Measurements from ENCODE around the gene ZNF638.
"Not testable (repeated sequence)": the region's sequence is repeated elsewhere in the genome, so short reads cannot be mapped to it uniquely, and the experiment has no call there.

The ZNF638 gene

GRCh38 chr2:71410696-71411095, 79.1 kb downstream of the ZNF638 start:
- Histone ChIP-seq H3K4me1 (ENCODE audit: control insufficient read depth, insufficient read depth, low read depth, low read length) (no peaks in the 10 kb centered on the region), H3K14ac (ENCODE audit: low read length in 2 of 2) (no peak overlapping the region), H4K91ac (ENCODE audit: low read length) (no peak overlapping the region), H3K79me1 (replicated peaks; ENCODE audit: low read length, poor library complexity, severe bottlenecking) (peaks cover 2% of the 10 kb centered on the region), H2AFZ (ENCODE audit: low read depth, low read length) (no peak overlapping the region), H2BK12ac (ENCODE audit: low read length in 2 of 2) (no peak overlapping the region), H3K23ac (ENCODE audit: low read length in 2 of 2) (no peak overlapping the region), H2AK5ac (ENCODE audit: low read length, severe bottlenecking) (no peak overlapping the region), H3K27me3 (ENCODE audit: control insufficient read depth in 1 of 2, insufficient read depth in 1 of 2, low read length in 2 of 2) (no peaks in the 10 kb centered on the region), H3K18ac (ENCODE audit: low read depth in 1 of 2, low read length in 2 of 2) (no peak overlapping the region), H2BK15ac (ENCODE audit: low read depth, poor library complexity, severe bottlenecking) (no peak overlapping the region), H3K9ac (ENCODE audit: low read length) (no peak overlapping the region), H3K4me3 (ENCODE audit: insufficient read depth in 1 of 2, low read depth in 1 of 2, low read length in 2 of 2) (no peak overlapping the region), H3K9me3 (ENCODE audit: control insufficient read depth, low read length) (no peaks in the 10 kb centered on the region), H2BK120ac (ENCODE audit: low read depth, low read length) (no peak overlapping the region), H3K4ac (ENCODE audit: low read depth in 1 of 2, low read length in 2 of 2) (no peak overlapping the region), H3K36me3 (ENCODE audit: control insufficient read depth in 1 of 2, insufficient read depth in 2 of 2, low read depth in 1 of 2, low read length in 2 of 2) (peaks cover 4 to 51% of the 10 kb centered on the region in 2 experiments), H2BK5ac (ENCODE audit: low read depth, low read length, poor library complexity, severe bottlenecking) (no peak overlapping the region), H3K27ac (ENCODE audit: low read length, poor library complexity, severe bottlenecking) (no peak overlapping the region), H4K8ac (ENCODE audit: low read length) (no peak overlapping the region), H3K4me2 (ENCODE audit: low read length, poor library complexity, severe bottlenecking) (no peak overlapping the region)
- WGBS, result no CpG with 5 or more reads among the region's 4 CpGs
- DNase-seq, result peak; percentile 2

GRCh38 chr2:71416866-71417265, 85.3 kb downstream of the ZNF638 start:
- H3K4me2 ChIP-seq (ENCODE audit: low read length, poor library complexity, severe bottlenecking); H2AK5ac ChIP-seq (ENCODE audit: low read length, severe bottlenecking); H3K27ac ChIP-seq (ENCODE audit: low read length, poor library complexity, severe bottlenecking); H3K4ac ChIP-seq (ENCODE audit: low read depth in 1 of 2, low read length in 2 of 2); DNase-seq; H3K27me3 ChIP-seq (ENCODE audit: control insufficient read depth in 1 of 2, insufficient read depth in 1 of 2, low read length in 2 of 2); H3K14ac ChIP-seq (ENCODE audit: low read length in 2 of 2); H4K8ac ChIP-seq (ENCODE audit: low read length); H2BK12ac ChIP-seq (ENCODE audit: low read length in 2 of 2); H3K9ac ChIP-seq (ENCODE audit: low read length); H4K91ac ChIP-seq (ENCODE audit: low read length); H2BK15ac ChIP-seq (ENCODE audit: low read depth, poor library complexity, severe bottlenecking); H3K18ac ChIP-seq (ENCODE audit: low read depth in 1 of 2, low read length in 2 of 2); H3K9me3 ChIP-seq (ENCODE audit: control insufficient read depth, low read length); H3K79me1 ChIP-seq (replicated peaks; ENCODE audit: low read length, poor library complexity, severe bottlenecking); H2BK5ac ChIP-seq (ENCODE audit: low read depth, low read length, poor library complexity, severe bottlenecking); H2AFZ ChIP-seq (ENCODE audit: low read depth, low read length); H3K23ac ChIP-seq (ENCODE audit: low read length in 2 of 2); H3K4me1 ChIP-seq (ENCODE audit: control insufficient read depth, insufficient read depth, low read depth, low read length); H2BK120ac ChIP-seq (ENCODE audit: low read depth, low read length): not testable (repeated sequence)
- no CpG with 5 or more reads among the region's 15 CpGs for WGBS
- Histone ChIP-seq H3K36me3 (ENCODE audit: control insufficient read depth in 1 of 2, insufficient read depth in 2 of 2, low read depth in 1 of 2, low read length in 2 of 2) (peaks cover 0 to 37% of the 10 kb centered on the region in 2 experiments), H3K4me3 (ENCODE audit: insufficient read depth in 1 of 2, low read depth in 1 of 2, low read length in 2 of 2) (peak overlapping the region in 1 of 2 experiments; percentile 46)

- DNase-seq, result peak; percentile 29
- no peak overlapping the region for H4K8ac ChIP-seq (ENCODE audit: low read length)
- H3K18ac ChIP-seq (ENCODE audit: low read depth in 1 of 2, low read length in 2 of 2), result no peak overlapping the region
- H3K4ac ChIP-seq (ENCODE audit: low read depth in 1 of 2, low read length in 2 of 2), result no peak overlapping the region
- H2AK5ac ChIP-seq (ENCODE audit: low read length, severe bottlenecking), result no peak overlapping the region
- WGBS, result 0% methylated on average over 6 of the region's 16 CpGs
- H3K9ac ChIP-seq (ENCODE audit: low read length), result no peak overlapping the region
- no peaks in the 10 kb centered on the region for H3K9me3 ChIP-seq (ENCODE audit: control insufficient read depth, low read length)
- H3K36me3 ChIP-seq (ENCODE audit: control insufficient read depth in 1 of 2, insufficient read depth in 2 of 2, low read depth in 1 of 2, low read length in 2 of 2), result peaks cover 0 to 44% of the 10 kb centered on the region in 2 experiments
- H2BK12ac ChIP-seq (ENCODE audit: low read length in 2 of 2), result no peak overlapping the region
- H3K27ac ChIP-seq (ENCODE audit: low read length, poor library complexity, severe bottlenecking), result peak overlapping the region; percentile 29
- H3K14ac ChIP-seq (ENCODE audit: low read length in 2 of 2), result no peak overlapping the region
- no peak overlapping the region for H2BK120ac ChIP-seq (ENCODE audit: low read depth, low read length)
- no peak overlapping the region for H4K91ac ChIP-seq (ENCODE audit: low read length)
- no peak overlapping the region for H3K4me3 ChIP-seq (ENCODE audit: insufficient read depth in 1 of 2, low read depth in 1 of 2, low read length in 2 of 2)
- no peak overlapping the region for H2BK5ac ChIP-seq (ENCODE audit: low read depth, low read length, poor library complexity, severe bottlenecking)
- no peaks in the 10 kb centered on the region for H3K4me1 ChIP-seq (ENCODE audit: control insufficient read depth, insufficient read depth, low read depth, low read length)
- no peak overlapping the region for H3K23ac ChIP-seq (ENCODE audit: low read length in 2 of 2)
- H2AFZ ChIP-seq (ENCODE audit: low read depth, low read length), result no peak overlapping the region
- H3K4me2 ChIP-seq (ENCODE audit: low read length, poor library complexity, severe bottlenecking), result no peak overlapping the region
- H2BK15ac ChIP-seq (ENCODE audit: low read depth, poor library complexity, severe bottlenecking), result no peak overlapping the region
- peaks cover 3% of the 10 kb centered on the region for H3K79me1 ChIP-seq (replicated peaks; ENCODE audit: low read length, poor library complexity, severe bottlenecking)
- no peaks in the 10 kb centered on the region for H3K27me3 ChIP-seq (ENCODE audit: control insufficient read depth in 1 of 2, insufficient read depth in 1 of 2, low read length in 2 of 2)
Measured at GRCh38 chr2:71417300-71418202, 86.0 kb downstream of the ZNF638 start.

- no peak overlapping the region for H3K4me3 ChIP-seq (ENCODE audit: insufficient read depth in 1 of 2, low read depth in 1 of 2, low read length in 2 of 2)
- H3K79me1 ChIP-seq (replicated peaks; ENCODE audit: low read length, poor library complexity, severe bottlenecking), result peaks cover 6% of the 10 kb centered on the region
- H3K9me3 ChIP-seq (ENCODE audit: control insufficient read depth, low read length), result no peaks in the 10 kb centered on the region
- no peak overlapping the region for H4K91ac ChIP-seq (ENCODE audit: low read length)
- no peaks in the 10 kb centered on the region for H3K27me3 ChIP-seq (ENCODE audit: control insufficient read depth in 1 of 2, insufficient read depth in 1 of 2, low read length in 2 of 2)
- no peak overlapping the region for H3K4me2 ChIP-seq (ENCODE audit: low read length, poor library complexity, severe bottlenecking)
- no peak for DNase-seq
- H3K4ac ChIP-seq (ENCODE audit: low read depth in 1 of 2, low read length in 2 of 2), result no peak overlapping the region
- H2BK120ac ChIP-seq (ENCODE audit: low read depth, low read length), result no peak overlapping the region
- no peak overlapping the region for H2BK5ac ChIP-seq (ENCODE audit: low read depth, low read length, poor library complexity, severe bottlenecking)
- H2AFZ ChIP-seq (ENCODE audit: low read depth, low read length), result no peak overlapping the region
- no peak overlapping the region for H4K8ac ChIP-seq (ENCODE audit: low read length)
- H3K36me3 ChIP-seq (ENCODE audit: control insufficient read depth in 1 of 2, insufficient read depth in 2 of 2, low read depth in 1 of 2, low read length in 2 of 2), result peaks cover 0 to 59% of the 10 kb centered on the region in 2 experiments
- WGBS, result 89% methylated on average over 2 of the region's 4 CpGs
- H2BK15ac ChIP-seq (ENCODE audit: low read depth, poor library complexity, severe bottlenecking), result no peak overlapping the region
- H3K27ac ChIP-seq (ENCODE audit: low read length, poor library complexity, severe bottlenecking), result no peak overlapping the region
- H3K18ac ChIP-seq (ENCODE audit: low read depth in 1 of 2, low read length in 2 of 2), result no peak overlapping the region
- no peak overlapping the region for H2BK12ac ChIP-seq (ENCODE audit: low read length in 2 of 2)
- no peaks in the 10 kb centered on the region for H3K4me1 ChIP-seq (ENCODE audit: control insufficient read depth, insufficient read depth, low read depth, low read length)
- H3K23ac ChIP-seq (ENCODE audit: low read length in 2 of 2), result no peak overlapping the region
- H3K14ac ChIP-seq (ENCODE audit: low read length in 2 of 2), result no peak overlapping the region
- no peak overlapping the region for H2AK5ac ChIP-seq (ENCODE audit: low read length, severe bottlenecking)
- H3K9ac ChIP-seq (ENCODE audit: low read length), result no peak overlapping the region
Measured at GRCh38 chr2:71419145-71419544, 87.6 kb downstream of the ZNF638 start.
